Measurements from ENCODE around the gene HOTAIR.

The HOTAIR gene

GRCh38 chr12:54010053-54010971 is 35.6 kb upstream of the HOTAIR start:
- no peak for TF ChIP-seq CTCF (IDR thresholded peaks at IDR 0.05; ENCODE audit: extremely low read depth, missing control alignments)
- no peak for DNase-seq (ENCODE audit: low spot score)

- DNase-seq (ENCODE audit: low spot score): no peak
- no peak for TF ChIP-seq CTCF (IDR thresholded peaks at IDR 0.05; ENCODE audit: extremely low read depth, missing control alignments)
Observed at GRCh38 chr12:54009171-54010052, 34.7 kb upstream of the HOTAIR start.

- no peak for DNase-seq (ENCODE audit: low spot score)
- TF ChIP-seq CTCF (IDR thresholded peaks at IDR 0.05; ENCODE audit: extremely low read depth, missing control alignments): no peak
Observed at GRCh38 chr12:54008260-54008552, 33.5 kb upstream of the HOTAIR start.

GRCh38 chr12:54007538-54008259 is 32.9 kb upstream of the HOTAIR start:
- no peak for DNase-seq (ENCODE audit: low spot score)
- TF ChIP-seq CTCF (IDR thresholded peaks at IDR 0.05; ENCODE audit: extremely low read depth, missing control alignments): no peak

GRCh38 chr12:54006559-54007220 is 31.9 kb upstream of the HOTAIR start:
- no peak for TF ChIP-seq CTCF (IDR thresholded peaks at IDR 0.05; ENCODE audit: extremely low read depth, missing control alignments)

GRCh38 chr12:54005853-54006558 is 31.3 kb upstream of the HOTAIR start:
- peak; percentile 79 for TF ChIP-seq CTCF (IDR thresholded peaks at IDR 0.05; ENCODE audit: extremely low read depth, missing control alignments)
- peak; percentile 90 for DNase-seq (ENCODE audit: low spot score)

More at GRCh38 chr12:54006559-54007220, 31.9 kb upstream of the HOTAIR start:
- no peak for DNase-seq (ENCODE audit: low spot score)
